DMS153 (cell line): ENCODE data around the gene RIPK1.
"Not testable (repeated sequence)": the region's sequence is repeated elsewhere in the genome, so short reads cannot be mapped to it uniquely, and the experiment has no call there.

Experiments
- DNase-seq: peaks from one replicate; lab custom pipeline; 2025; lab: John Stamatoyannopoulos, UW

The RIPK1 gene

DNA sequence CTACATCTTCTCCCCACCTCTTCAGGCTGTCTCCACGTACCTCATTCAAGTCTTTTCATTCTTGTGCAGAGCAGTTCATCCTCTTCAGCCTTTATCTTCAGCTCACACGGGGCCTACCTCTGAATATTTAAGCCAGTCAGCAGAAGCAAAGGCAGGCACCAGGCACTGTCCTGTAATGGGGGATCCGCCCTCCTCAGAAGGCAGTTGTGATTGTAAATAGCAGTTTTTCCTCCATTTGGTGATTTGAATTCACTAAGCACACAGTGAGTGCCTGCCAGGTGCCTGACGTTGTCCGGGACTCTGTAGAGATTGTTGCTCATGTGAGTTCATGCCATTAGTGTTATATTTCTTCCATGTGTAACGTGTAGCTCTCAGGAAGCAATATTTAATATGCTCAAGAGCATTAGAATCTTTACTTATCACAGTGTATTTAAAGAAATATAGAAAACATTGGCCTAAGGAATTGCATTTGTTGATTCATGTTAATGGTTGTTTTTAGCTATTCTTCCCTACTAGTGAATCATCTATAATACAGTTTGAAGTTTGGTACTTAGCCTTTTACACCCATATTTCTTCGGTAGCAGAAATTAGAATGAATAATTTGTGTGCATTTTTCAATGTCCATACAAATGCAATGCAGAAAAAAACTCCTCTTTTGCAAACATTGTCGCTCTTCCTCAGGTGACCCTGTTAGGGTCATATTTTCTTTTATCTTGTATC, 68.2 kb downstream of the RIPK1 start:
- no peak for DNase-seq

DNA sequence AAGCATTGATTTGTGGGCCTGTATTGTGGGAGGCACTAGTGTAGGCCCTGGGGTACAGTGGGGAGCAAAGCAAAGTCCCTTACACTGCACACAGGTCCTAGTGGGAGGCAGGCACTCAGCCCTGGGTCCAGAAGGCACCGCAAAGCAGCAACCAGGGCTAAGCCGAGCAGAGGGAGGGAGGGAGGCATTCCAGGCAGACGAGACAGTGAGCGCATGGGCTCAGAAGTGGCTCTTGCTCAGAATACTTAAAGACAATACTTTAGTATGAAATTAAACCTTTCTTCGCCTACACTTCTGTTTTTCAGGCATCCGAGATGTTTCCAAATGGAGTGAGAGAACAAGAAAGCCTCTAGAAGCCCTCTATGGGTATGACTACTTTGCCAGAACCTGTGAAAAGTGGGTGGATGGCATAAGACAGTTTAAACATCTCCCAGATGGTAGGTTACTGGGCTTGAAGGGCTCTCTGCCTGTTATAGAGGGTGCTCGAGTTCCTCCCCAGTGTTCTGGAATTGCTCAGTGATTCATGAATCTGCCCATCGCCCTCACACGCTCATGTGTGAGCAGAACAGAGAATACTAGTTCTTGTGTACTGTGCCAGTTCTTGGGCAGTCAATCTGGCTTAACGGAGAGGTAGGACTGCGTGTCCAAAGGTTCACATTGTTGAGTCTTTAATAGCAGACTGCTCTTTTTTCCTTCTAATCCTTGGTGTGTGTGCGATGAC, 68.9 kb downstream of the RIPK1 start:
- no peak for DNase-seq

DNA sequence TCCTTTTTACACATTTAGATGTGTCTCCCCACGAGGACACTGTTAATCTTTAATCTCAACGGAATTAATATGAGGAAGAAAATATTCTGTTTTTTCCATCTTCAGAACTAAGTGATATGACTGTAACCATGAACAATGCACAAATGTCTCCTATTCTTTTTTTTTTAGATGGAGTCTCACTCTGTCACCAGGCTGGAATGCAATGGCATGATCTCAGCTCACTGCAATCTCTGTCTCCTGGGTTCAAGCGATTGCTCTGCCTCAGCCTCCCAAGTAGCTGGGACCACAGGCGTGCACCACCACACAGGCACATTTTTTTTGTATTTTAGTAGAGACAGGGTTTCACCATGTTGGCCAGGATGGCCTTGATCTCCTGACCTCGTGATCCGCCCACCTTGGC, 69.6 kb downstream of the RIPK1 start:
- not testable (repeated sequence) for DNase-seq

DNA sequence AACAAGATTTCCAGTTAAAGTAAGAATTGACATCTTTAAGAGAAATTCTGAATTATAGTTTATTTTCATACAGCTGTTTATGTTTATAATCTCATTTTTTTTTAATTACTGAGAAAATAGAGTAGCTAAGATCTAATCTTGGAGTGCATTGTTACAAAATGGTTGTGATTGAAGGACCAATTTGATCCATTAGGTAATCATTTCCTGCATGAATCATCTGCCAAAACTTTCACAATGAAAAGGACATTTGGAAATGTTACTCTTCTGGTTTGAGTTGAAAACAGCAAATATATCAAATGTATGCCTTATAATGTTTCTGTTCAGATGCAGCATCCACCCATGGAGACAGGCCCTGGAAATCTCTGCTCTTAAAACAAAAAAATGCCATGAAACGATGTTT, 70.0 kb downstream of the RIPK1 start:
- DNase-seq = no peak

DNA sequence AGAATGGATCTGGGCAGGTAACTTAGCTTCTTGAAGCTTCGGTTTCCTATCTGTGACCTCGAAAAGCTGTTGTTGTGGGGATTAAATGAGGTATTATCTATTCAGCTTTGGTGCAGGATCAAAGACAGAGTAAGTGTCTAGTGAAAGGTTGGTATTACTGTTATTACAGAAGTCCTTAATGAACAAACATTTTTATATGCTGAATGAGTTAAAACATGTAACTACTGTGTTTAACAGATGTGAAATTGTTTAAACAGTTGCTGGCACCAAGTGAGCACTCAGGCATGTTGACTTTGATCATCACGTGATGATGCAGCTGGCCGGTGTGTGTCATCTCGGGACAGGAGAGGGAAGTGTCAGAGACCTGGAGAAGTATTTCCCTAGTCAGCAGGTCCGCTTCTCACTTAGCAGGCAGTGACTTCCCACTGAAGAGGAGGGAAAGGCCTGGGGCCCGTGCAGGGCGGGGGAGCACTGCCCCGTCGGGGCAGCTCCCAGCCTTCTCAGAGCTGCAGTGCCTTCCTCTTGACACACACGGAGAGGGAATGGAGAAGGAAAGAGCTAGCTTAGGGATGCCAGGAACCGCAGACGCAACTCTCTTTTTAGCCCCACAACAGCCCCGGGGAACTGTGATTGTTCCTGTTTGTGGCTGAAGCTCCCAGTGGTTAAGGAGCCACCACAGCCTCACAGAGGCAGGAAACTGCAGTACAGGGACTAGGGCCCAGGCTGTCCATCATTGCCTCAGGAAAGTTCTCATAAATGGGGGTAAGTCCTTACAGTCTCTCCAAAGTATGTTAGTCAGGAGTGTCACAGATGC, 71.0 kb downstream of the RIPK1 start:
- peak; percentile 91 for DNase-seq

DNA sequence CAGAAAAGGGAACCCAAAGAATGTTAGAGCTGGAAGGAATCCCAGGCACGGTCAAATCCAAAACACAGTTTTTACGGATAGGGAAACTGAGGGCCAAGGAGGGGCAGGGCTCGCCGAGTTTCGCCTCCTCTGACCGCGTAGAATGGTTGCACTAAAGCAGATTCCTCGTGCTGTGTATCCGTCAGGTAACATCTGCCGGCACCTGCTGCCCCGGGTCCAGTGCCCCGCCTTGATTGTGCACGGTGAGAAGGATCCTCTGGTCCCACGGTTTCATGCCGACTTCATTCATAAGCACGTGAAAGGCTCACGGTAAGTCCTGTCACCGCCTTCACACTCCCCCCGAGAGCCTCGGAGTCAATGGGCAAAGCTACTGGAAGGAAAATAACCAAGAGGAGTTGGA, 71.9 kb downstream of the RIPK1 start:
- no peak for DNase-seq

DNA sequence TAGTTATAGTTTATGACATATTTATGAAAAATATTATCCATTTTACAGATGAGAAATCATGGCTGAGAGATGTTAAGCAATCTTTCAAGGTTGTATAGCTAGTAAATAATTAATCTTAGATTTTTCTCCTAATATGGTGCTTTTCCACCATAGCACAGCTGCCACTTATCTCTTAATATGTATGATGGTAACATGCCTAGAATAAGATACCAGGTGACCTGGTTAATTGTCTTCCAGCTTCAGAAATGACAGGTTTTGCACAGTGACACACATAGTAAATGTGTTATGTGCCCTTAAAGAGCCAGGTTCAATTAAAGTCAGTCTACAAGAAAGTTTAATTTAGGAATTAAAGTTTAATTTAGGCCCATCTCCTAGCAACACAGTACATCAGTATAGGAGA, 74.2 kb downstream of the RIPK1 start:
- no peak for DNase-seq

DNA sequence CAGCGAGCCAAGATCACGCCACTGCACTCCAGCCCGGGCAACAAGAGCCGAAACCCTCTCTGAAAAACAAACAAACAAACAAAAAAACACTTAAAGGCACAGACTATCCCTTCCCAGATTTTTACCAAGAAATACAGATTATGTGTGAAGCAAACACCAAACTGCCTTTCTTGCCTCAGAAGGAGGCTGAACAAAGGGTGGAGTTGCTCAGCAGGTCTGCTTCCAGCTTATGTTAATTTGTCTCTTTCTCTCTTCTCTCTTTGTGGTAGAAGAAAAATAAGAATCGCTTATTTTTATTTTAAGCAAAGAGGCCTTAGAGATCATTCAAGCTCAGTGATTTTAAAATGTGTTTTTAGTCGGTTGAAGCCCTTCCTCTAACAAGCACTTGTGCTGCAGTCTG, 74.9 kb downstream of the RIPK1 start:
- DNase-seq = no peak

DNA sequence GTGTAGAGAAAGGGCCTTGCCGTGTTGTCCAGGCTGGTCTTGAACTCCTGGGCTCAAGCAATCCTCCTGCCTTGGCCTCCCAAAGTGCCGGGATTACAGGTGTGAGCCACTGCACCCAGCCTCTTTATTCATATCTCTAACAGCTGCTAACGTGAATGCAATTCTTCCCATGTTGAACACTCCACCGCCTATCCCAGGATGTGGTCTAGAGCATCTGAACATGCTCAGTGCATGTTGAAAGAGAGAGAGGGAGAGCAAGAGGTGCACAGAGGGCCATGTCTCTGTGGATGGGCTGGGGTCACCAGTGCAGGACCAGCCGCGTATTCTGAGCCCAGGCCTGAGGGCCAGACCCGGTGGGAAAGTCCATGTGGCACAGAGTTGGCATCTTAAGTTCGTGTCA, 76.3 kb downstream of the RIPK1 start:
- DNase-seq = no peak

DNA sequence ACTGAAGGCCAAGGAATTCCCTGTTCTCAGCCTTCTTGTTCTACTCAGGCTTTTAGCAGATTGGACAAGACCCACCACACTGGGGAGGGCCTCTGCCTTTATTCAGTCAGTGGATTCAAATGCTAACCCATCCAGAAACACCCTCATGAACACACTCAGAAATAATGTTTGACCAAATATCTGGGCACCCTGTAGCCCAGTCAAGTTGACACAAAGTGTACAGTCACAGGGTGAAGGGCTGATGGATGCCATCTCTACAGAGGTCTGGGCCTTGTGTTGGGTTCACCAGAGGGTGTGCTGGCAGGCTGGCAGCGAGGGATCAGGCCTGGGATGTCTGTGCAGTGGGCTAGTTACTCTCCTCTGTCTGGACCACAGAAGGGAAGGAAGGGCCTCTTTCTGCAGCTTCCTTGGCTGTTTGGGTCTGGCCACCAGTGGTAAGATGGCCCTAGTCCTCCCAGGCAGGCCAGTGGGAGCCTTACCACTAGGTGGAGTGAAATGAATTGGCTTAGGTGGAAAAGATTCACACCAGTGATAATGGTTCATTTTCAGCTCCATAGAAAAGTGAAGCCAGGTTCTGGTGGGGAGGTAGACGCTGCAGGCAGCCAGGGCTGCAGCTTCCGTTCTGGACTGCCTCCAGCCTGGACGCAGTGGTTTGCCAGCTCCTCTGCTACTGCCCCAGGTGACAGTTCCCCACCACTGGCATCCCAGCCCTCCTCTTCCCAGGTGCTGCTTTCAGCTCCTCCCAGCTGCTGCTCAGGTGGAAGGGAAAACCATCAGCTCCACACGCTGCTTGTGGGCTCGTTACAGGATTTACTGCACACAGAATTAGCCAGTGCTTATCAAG, 79.8 kb downstream of the RIPK1 start:
- DNase-seq = no peak

DNA sequence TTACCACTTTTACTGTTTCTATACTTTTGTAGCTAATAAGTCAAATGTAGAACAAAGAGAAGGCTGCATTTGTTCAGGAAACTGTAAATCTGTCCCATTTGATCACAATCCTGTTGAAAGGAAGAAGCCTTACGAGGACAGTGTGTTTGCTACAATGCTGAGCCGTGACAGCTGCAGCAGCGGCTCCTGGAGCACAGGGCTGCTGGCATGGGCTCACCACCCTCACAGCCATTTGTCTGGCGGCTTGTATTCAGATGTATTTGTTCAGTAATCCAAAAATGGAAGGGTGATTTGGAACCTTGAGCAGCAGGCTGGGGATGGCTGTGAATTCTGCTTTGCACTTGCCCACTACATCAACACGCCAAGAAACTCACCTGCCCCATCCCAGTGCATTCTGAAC, 83.4 kb downstream of the RIPK1 start:
- DNase-seq = peak; percentile 13

DNA sequence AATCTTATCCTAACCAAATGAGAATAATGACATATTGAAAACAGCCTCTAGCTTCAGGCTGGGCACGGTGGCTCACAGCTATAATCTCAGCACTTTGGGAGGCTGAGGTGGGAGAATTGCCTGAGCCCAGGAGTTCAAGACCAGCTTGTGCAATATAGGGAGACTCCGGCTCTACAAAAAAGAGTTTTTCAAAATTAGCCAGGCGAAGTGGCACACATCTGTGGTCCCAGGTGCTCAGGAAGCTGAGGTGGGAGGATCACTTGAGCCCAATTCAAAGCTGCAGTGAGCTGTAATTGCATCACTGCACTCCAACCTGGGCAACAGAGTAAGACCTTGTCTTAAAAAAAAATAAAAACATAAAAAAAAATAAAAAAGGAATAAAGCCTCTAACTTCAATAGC, 84.4 kb downstream of the RIPK1 start:
- no peak for DNase-seq

DNA sequence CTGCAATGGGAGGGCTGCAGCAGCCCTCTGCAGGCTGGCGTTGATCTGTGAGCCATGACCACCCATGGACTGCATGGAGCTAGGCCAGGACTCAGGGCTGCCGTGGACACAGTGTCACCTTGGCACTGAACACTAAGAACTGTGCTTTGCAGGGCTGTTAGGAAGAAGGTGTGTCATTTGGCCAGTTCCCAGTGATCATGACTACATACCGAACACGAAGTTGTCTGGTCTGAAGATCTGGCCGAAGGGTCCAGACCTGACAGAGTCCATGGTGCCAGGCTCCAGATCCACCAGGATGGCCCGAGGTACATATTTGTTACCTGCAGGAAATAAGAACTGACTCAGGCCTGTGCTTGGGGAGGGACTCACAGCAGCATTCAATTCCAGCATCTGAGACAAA, 87.1 kb downstream of the RIPK1 start:
- DNase-seq = not testable (repeated sequence)

DNA sequence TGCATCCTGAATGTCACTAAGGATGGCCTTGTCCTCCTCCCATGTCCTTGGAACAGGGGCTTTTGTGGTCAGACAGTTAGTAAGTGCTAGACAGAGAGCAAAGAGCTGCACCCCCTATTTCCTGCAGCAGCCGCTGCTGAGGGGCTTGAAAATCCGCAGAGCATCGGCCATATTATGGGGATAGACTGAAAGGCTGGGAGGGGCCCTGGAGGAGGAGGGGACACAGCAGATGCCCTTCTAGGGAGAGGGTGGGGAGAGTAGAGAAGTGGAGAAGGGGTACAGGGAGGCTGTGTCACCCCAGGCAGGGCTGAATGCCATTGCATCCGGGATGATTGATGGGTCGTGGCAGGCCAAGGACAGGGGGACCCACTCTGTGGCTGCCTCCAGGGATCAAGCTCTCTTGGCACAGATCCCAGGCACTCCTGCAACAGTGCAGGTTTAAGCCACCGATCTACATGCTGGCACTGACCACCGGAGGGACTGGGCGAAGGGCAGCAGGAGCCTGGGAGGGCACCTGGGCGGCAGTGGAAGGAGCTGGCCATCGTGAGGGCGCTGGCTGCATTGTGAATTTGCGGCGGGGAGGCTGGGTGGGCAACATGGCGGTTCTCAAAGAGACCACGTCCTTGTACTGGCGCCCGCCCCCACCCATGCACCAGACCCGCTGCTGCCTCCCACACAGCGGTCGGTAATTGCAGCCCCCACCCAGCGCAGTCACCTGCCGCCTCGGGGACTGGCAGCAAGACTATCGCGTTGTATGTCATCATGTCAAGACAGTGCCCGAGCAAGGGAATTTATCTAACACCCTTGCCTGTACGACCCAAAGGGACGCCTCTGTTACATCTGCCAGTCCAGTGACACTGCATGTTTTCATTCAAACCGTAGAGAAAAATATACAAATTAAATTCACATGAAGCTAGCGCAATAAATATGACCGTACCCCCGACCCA, 88.2 kb downstream of the RIPK1 start:
- DNase-seq = not testable (repeated sequence)

DNA sequence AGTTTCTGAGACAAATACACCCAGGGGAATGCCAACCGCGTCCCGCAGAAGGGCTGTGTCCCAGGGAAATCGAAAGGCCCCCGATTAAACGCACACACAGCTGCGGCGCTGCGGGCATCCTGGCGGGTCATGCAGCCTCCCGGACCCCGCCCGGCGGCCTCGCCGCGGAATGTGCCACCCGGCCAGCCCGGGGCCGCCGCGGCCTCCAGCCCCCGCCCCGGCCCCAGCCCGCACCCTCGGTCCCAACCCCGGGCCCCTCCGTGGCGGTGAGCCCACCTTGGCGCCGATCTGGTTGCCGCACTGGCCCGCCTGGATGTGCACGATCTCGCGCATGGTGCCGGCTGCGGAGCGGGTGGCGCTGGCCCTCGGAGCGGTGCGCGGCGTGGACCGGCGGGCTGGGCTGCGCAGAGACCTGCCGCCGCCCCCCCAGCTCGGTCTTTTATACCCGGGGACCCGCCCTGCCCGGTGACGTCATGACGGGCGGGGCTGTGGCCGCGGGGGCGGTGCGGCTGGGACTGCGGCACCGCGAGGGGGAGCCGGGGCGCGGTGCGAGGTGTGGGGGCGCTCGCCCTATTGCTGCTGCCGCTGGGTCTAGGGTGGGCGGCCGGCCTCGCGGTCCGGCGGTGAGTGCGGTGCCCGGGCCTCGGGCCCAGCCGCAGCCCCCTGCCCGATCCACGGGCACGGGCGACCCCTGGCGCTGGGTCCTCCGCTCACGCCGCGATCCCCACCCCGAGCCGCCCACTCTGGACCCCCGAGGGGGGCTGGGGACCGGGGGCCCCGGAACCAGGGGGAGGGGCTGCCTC, 89.0 kb downstream of the RIPK1 start, which contains the start of gene TUBB2A:
TUBB2A (minus strand) TSS at position 414 of the 803 bp plus-strand sequence; CDS start at position 333, 81 bp downstream.
- peak; percentile 14 for DNase-seq

DNA sequence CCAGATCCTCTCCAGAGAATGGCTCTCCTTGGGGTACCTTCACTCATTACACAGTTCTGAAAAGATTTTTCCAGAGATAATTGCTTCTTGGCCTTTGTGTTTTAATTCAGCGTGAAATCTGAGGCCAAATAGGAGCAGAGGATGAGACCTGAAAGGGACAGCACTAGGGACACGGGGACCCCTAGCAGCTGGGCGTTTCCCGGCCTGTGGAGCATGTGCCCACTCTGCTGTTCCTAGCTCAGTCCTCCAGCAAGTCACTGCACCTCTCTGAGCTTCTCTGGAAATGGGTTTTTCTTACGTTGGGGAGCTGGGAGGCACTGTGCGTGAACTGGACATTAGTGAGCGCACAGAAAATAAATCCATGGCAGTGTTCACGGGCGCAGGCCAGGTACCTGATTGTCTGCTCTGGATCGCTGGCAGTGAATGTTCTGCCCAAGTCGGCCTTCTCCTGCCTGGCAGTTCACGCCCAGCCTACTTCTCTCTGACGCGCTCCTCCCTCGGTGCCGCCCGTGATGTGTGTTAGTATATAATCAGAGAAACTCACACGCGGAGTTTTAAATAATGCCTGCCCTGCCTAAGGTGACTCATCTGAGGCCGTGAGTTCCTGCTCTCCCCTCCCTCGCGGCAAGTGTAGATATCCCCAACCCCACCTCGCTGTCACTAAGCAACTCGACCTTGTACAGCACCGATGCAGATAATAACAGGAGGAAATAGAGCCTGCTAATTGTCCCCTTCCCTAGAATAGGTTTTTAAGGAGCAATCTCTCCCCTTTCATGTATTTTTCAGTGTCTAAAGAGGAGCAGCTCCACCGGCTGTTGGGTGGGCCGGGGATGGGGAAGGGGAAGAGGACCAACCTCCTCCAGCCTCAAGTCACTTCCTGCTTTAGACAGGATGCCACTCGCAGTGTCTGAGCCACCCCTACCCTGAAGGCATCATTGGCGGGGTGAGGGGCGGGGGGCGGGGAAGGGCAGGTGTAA, 91.8 kb downstream of the RIPK1 start:
- peak; percentile 83 for DNase-seq

DNA sequence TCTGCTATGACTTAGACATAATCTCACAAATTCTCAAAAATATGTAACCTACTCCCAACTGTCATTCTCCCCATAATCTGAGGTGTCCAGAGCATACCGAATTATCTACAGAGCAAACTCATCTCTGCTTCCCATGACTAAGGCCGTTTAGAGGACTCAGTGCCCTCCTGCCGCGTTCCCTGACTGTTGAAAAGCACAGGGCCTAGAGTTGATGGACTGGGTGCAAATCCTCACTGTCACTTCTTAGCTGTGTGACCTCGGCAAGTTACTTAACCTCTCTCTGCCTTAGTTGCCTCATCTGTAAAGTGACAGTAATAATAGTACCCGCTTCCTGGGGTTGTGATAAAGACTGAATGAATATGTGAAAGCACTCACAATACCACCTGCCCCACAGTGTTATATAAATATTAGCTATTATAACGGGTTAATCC, 93.8 kb downstream of the RIPK1 start:
- no peak for DNase-seq

DNA sequence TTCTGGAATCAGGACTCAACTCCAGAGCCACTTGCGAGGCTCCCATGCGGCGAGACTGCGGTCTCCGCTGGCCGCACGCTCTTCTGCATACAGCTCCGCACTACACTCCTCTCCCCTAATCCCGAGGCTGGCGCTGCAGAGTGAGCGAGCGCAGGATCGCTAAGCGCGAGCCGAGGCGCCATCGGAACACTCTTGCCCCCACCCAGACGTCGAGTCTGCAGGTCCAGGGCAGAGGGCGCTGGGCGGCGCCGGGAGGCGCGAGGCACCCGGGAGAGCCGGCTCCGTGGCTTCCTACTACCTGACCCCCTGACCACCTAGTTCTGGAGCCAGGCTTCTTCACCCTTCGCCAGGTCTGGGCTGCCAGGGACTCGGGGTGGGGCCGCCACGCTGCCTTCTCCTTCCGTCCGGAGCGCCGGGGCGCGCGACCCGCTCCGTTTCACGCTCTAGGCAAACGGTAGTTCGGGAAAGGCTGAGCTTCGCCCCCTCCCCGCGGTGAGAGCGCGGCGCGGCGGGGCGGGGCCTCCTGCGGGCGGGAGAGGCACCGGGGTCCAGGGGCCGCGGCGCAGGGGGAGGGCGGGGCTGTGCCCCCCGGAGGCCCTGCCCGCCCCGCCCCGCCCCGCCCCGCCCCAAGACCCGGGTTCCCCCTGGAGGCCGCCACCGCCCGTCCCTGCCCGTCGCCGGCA, 94.4 kb downstream of the RIPK1 start:
- peak; percentile 61 for DNase-seq
